Hepatocyte (in vitro differentiated cells): ENCODE measurements around the gene TMPRSS11D. TPM values are rescaled to one million over a fixed set of nuclear protein-coding genes. Genes with fewer than 3 reads are reported as not detected.
A peak's percentile ranks its signal among the peaks of the same experiment; 100 is the strongest.

Experiments
- DNase-seq: peaks from one replicate; pipeline ENCODE4 v3.0.0-alpha.2; 2016; ENCODE audit warnings: low spot score
- H2AFZ ChIP-seq: fragments of 200-600 bp; sonication (generic); 2 replicates; pipeline ENCODE4 v1.6.0; 2016; ENCODE audit warnings: antibody characterized with exemption, mild to moderate bottlenecking
- H3K27ac ChIP-seq: fragments of 200-600 bp; sonication (generic); 2 replicates; pipeline ENCODE4 v1.5.1; 2016; ENCODE audit warnings: mild to moderate bottlenecking
- H3K27me3 ChIP-seq: fragments of 200-600 bp; sonication (generic); 2 replicates; pipeline ENCODE4 v1.6.1; 2016
- H3K36me3 ChIP-seq: fragments of 200-600 bp; sonication (generic); replicated peaks from 2 replicates; pipeline ENCODE4 v1.5.1; 2016; ENCODE audit warnings: low read depth; ENCODE audit not compliant: insufficient read depth
- H3K4me1 ChIP-seq: fragments of 200-600 bp; sonication (generic); 2 replicates; pipeline ENCODE4 v1.5.1; 2016; ENCODE audit warnings: mild to moderate bottlenecking, moderate library complexity; ENCODE audit not compliant: insufficient read depth
- H3K4me2 ChIP-seq: fragments of 200-600 bp; sonication (generic); 2 replicates; pipeline ENCODE4 v1.6.0; 2016
- H3K4me3 ChIP-seq: fragments of 200-600 bp; sonication (generic); 2 replicates; pipeline ENCODE4 v1.5.1; 2016; ENCODE audit warnings: mild to moderate bottlenecking
- H3K79me2 ChIP-seq: fragments of 200-600 bp; sonication (generic); 2 replicates; pipeline ENCODE4 v1.6.0; 2017; ENCODE audit warnings: mild to moderate bottlenecking
- H3K9me2 ChIP-seq: fragments of 200-600 bp; sonication (generic); replicated peaks from 2 replicates; pipeline ENCODE4 v1.6.0; 2017; ENCODE audit warnings: mild to moderate bottlenecking; ENCODE audit not compliant: insufficient read depth
- H3K9me3 ChIP-seq: fragments of 200-600 bp; sonication (generic); 2 replicates; pipeline ENCODE4 v1.5.1; 2016; ENCODE audit warnings: low read depth, mild to moderate bottlenecking
- H4K20me1 ChIP-seq: fragments of 200-600 bp; sonication (generic); 2 replicates; pipeline ENCODE4 v1.6.0; 2016; ENCODE audit warnings: mild to moderate bottlenecking; ENCODE audit not compliant: insufficient read depth, poor library complexity, severe bottlenecking
- CTCF ChIP-seq: fragments of 200-600 bp; sonication (generic); IDR thresholded peaks from 2 replicates; pipeline ENCODE4 v1.5.1; 2016; ENCODE audit warnings: antibody characterized with exemption, mild to moderate bottlenecking; ENCODE audit not compliant: poor library complexity
- EZH2 ChIP-seq: fragments of 200-600 bp; sonication (generic); IDR thresholded peaks from 2 replicates; pipeline ENCODE4 v1.6.1; 2016; ENCODE audit warnings: antibody characterized with exemption, mild to moderate bottlenecking, borderline replicate concordance
- EZH2phosphoT487 ChIP-seq: fragments of 200-600 bp; sonication (generic); IDR thresholded peaks from one replicate; pipeline ENCODE4 v1.6.1; 2018; ENCODE audit warnings: antibody characterized with exemption, mild to moderate bottlenecking, low read depth, moderate library complexity; ENCODE audit not compliant: unreplicated experiment, severe bottlenecking
- WGBS: methylation state at CpG from one replicate; pipeline ENCODE4 v1.1.6; 2016; ENCODE audit warnings: low lambda C conversion rate; ENCODE audit errors: missing lambda C conversion rate; 5-methylcytosine and 5-hydroxymethylcytosine counted together
- polyA plus RNA-seq: library from polyadenylated mRNA; unstranded; fragments of >200 nt; fragmentation: Nextera tagmentation; extraction: Ambion mirVana; gene quantifications from 2 replicates; pipeline ENCODE4 v1.2.1, GENCODE V29; 2016
- total RNA-seq: library from RNA; depleted of rRNA; stranded (reverse); fragments of >200 nt; gene quantifications from 2 replicates; pipeline ENCODE4 v1.2.3, GENCODE V29; 2014

The TMPRSS11D gene
- total and polyA plus RNA-seq, 2 experiments from 2014 or later = 0.23 TPM; not detected in 1

GRCh38 chr4:67911141-67911540, 27.3 kb upstream of the TMPRSS11D start:
- Histone ChIP-seq H3K27me3 (no peaks in the 10 kb centered on the region), H3K27ac (peak overlapping the region; percentile 66), H3K4me1 (peaks cover 6% of the 10 kb centered on the region), H3K9me3 (no peaks in the 10 kb centered on the region), H3K79me2 (no peaks in the 10 kb centered on the region), H3K9me2 (no peaks in the 10 kb centered on the region), H3K4me2 (peak overlapping the region; percentile 48), H2AFZ (no peak overlapping the region), H3K36me3 (no peaks in the 10 kb centered on the region), H3K4me3 (no peak overlapping the region), H4K20me1 (no peaks in the 10 kb centered on the region)
- TF ChIP-seq EZH2phosphoT487 = no peak
- no peak for TF ChIP-seq CTCF
- TF ChIP-seq EZH2 = no peak
- 47% methylated on average over 4 of the region's 4 CpGs for WGBS
- no peak for DNase-seq

GRCh38 chr4:67910585-67910905, 26.7 kb upstream of the TMPRSS11D start:
- Histone ChIP-seq H3K27ac (peak overlapping the region; percentile 66), H3K4me3 (no peak overlapping the region), H3K4me1 (peaks cover 6% of the 10 kb centered on the region), H2AFZ (no peak overlapping the region), H3K9me3 (no peaks in the 10 kb centered on the region), H3K9me2 (no peaks in the 10 kb centered on the region), H3K36me3 (no peaks in the 10 kb centered on the region), H4K20me1 (no peaks in the 10 kb centered on the region), H3K27me3 (no peaks in the 10 kb centered on the region), H3K4me2 (peak overlapping the region; percentile 48), H3K79me2 (no peaks in the 10 kb centered on the region)
- no peak for TF ChIP-seq EZH2phosphoT487
- TF ChIP-seq EZH2 = no peak
- no peak for TF ChIP-seq CTCF
- WGBS = 4% methylated on average over 1 of the region's 1 CpG
- no peak for DNase-seq

GRCh38 chr4:67909905-67910584, 26.2 kb upstream of the TMPRSS11D start:
- H3K27me3 ChIP-seq = no peaks in the 10 kb centered on the region
- no peak overlapping the region for H2AFZ ChIP-seq
- no peak for DNase-seq
- WGBS = 65% methylated on average over 6 of the region's 6 CpGs
- no peaks in the 10 kb centered on the region for H3K79me2 ChIP-seq
- H3K9me3 ChIP-seq = no peaks in the 10 kb centered on the region
- H3K4me1 ChIP-seq = peaks cover 6% of the 10 kb centered on the region
- no peak overlapping the region for H3K27ac ChIP-seq
- H3K9me2 ChIP-seq = no peaks in the 10 kb centered on the region
- no peak overlapping the region for H3K4me3 ChIP-seq
- H3K4me2 ChIP-seq = no peak overlapping the region
- TF ChIP-seq EZH2 = no peak
- TF ChIP-seq EZH2phosphoT487 = no peak
- TF ChIP-seq CTCF = peak; percentile 55
- no peaks in the 10 kb centered on the region for H4K20me1 ChIP-seq
- no peaks in the 10 kb centered on the region for H3K36me3 ChIP-seq
